Measurements from ENCODE around the gene KCNMB2.

The KCNMB2 gene

GRCh38 chr3:178802993-178803693 is 266.9 kb downstream of the KCNMB2 start:
- no peaks in the 10 kb centered on the region for H3K36me3 ChIP-seq (ENCODE audit: control insufficient read depth, insufficient read depth, low read length)
- no peak overlapping the region for H3K27ac ChIP-seq (ENCODE audit: low read depth, low read length)
- H3K27me3 ChIP-seq (ENCODE audit: control insufficient read depth, insufficient read depth, low read length), result no peaks in the 10 kb centered on the region
- H3K4me1 ChIP-seq (ENCODE audit: control insufficient read depth, insufficient read depth, low read length), result no peaks in the 10 kb centered on the region
- H3K4me3 ChIP-seq (ENCODE audit: low read length), result no peak overlapping the region
- no peak overlapping the region for H3K9ac ChIP-seq (ENCODE audit: low read length)

- Histone ChIP-seq H3K4me3 (ENCODE audit: low read length) (no peak overlapping the region), H3K4me1 (ENCODE audit: control insufficient read depth, insufficient read depth, low read length) (no peaks in the 10 kb centered on the region), H3K27ac (ENCODE audit: low read depth, low read length) (no peak overlapping the region), H3K27me3 (ENCODE audit: control insufficient read depth, insufficient read depth, low read length) (no peaks in the 10 kb centered on the region), H3K9ac (ENCODE audit: low read length) (no peak overlapping the region), H3K36me3 (ENCODE audit: control insufficient read depth, insufficient read depth, low read length) (no peaks in the 10 kb centered on the region)
Measured at GRCh38 chr3:178804606-178805005, 268.4 kb downstream of the KCNMB2 start.

- Histone ChIP-seq H3K27ac (ENCODE audit: low read depth, low read length) (no peak overlapping the region), H3K9ac (ENCODE audit: low read length) (no peak overlapping the region), H3K36me3 (ENCODE audit: control insufficient read depth, insufficient read depth, low read length) (no peaks in the 10 kb centered on the region), H3K4me1 (ENCODE audit: control insufficient read depth, insufficient read depth, low read length) (no peaks in the 10 kb centered on the region), H3K27me3 (ENCODE audit: control insufficient read depth, insufficient read depth, low read length) (no peaks in the 10 kb centered on the region), H3K4me3 (ENCODE audit: low read length) (no peak overlapping the region)
Measured at GRCh38 chr3:178805741-178806140, 269.5 kb downstream of the KCNMB2 start.

- no peaks in the 10 kb centered on the region for H3K4me1 ChIP-seq (ENCODE audit: control insufficient read depth, insufficient read depth, low read length)
- H3K27ac ChIP-seq (ENCODE audit: low read depth, low read length), result no peak overlapping the region
- no peaks in the 10 kb centered on the region for H3K36me3 ChIP-seq (ENCODE audit: control insufficient read depth, insufficient read depth, low read length)
- no peak overlapping the region for H3K9ac ChIP-seq (ENCODE audit: low read length)
- H3K27me3 ChIP-seq (ENCODE audit: control insufficient read depth, insufficient read depth, low read length), result no peaks in the 10 kb centered on the region
- H3K4me3 ChIP-seq (ENCODE audit: low read length), result no peak overlapping the region
Measured at GRCh38 chr3:178806651-178807050, 270.4 kb downstream of the KCNMB2 start.

GRCh38 chr3:178807694-178808093 is 271.5 kb downstream of the KCNMB2 start:
- H3K4me3 ChIP-seq (ENCODE audit: low read length), result no peak overlapping the region
- H3K9ac ChIP-seq (ENCODE audit: low read length), result no peak overlapping the region
- no peaks in the 10 kb centered on the region for H3K4me1 ChIP-seq (ENCODE audit: control insufficient read depth, insufficient read depth, low read length)
- H3K27ac ChIP-seq (ENCODE audit: low read depth, low read length), result no peak overlapping the region
- no peaks in the 10 kb centered on the region for H3K27me3 ChIP-seq (ENCODE audit: control insufficient read depth, insufficient read depth, low read length)
- no peaks in the 10 kb centered on the region for H3K36me3 ChIP-seq (ENCODE audit: control insufficient read depth, insufficient read depth, low read length)

GRCh38 chr3:178808748-178809147 is 272.5 kb downstream of the KCNMB2 start:
- Histone ChIP-seq H3K27ac (ENCODE audit: low read depth, low read length) (no peak overlapping the region), H3K27me3 (ENCODE audit: control insufficient read depth, insufficient read depth, low read length) (no peaks in the 10 kb centered on the region), H3K9ac (ENCODE audit: low read length) (no peak overlapping the region), H3K4me1 (ENCODE audit: control insufficient read depth, insufficient read depth, low read length) (no peaks in the 10 kb centered on the region), H3K4me3 (ENCODE audit: low read length) (no peak overlapping the region), H3K36me3 (ENCODE audit: control insufficient read depth, insufficient read depth, low read length) (no peaks in the 10 kb centered on the region)

GRCh38 chr3:178810181-178810580 is 273.9 kb downstream of the KCNMB2 start:
- Histone ChIP-seq H3K27me3 (ENCODE audit: control insufficient read depth, insufficient read depth, low read length) (no peaks in the 10 kb centered on the region), H3K4me1 (ENCODE audit: control insufficient read depth, insufficient read depth, low read length) (no peaks in the 10 kb centered on the region), H3K36me3 (ENCODE audit: control insufficient read depth, insufficient read depth, low read length) (no peaks in the 10 kb centered on the region), H3K9ac (ENCODE audit: low read length) (no peak overlapping the region), H3K4me3 (ENCODE audit: low read length) (no peak overlapping the region), H3K27ac (ENCODE audit: low read depth, low read length) (no peak overlapping the region)

GRCh38 chr3:178822722-178823121 is 286.5 kb downstream of the KCNMB2 start:
- H3K9ac ChIP-seq (ENCODE audit: low read length), result no peak overlapping the region
- no peak overlapping the region for H3K4me3 ChIP-seq (ENCODE audit: low read length)
- H3K36me3 ChIP-seq (ENCODE audit: control insufficient read depth, insufficient read depth, low read length), result no peaks in the 10 kb centered on the region
- peak overlapping the region; percentile 24 for H3K27ac ChIP-seq (ENCODE audit: low read depth, low read length)
- peaks cover 8% of the 10 kb centered on the region for H3K4me1 ChIP-seq (ENCODE audit: control insufficient read depth, insufficient read depth, low read length)
- no peaks in the 10 kb centered on the region for H3K27me3 ChIP-seq (ENCODE audit: control insufficient read depth, insufficient read depth, low read length)

- Histone ChIP-seq H3K9ac (ENCODE audit: low read length) (no peak overlapping the region), H3K27me3 (ENCODE audit: control insufficient read depth, insufficient read depth, low read length) (no peaks in the 10 kb centered on the region), H3K4me3 (ENCODE audit: low read length) (no peak overlapping the region), H3K4me1 (ENCODE audit: control insufficient read depth, insufficient read depth, low read length) (peaks cover 8% of the 10 kb centered on the region), H3K36me3 (ENCODE audit: control insufficient read depth, insufficient read depth, low read length) (no peaks in the 10 kb centered on the region), H3K27ac (ENCODE audit: low read depth, low read length) (peak overlapping the region; percentile 24)
Measured at GRCh38 chr3:178823150-178823549, 286.9 kb downstream of the KCNMB2 start.

- H3K36me3 ChIP-seq (ENCODE audit: control insufficient read depth, insufficient read depth, low read length), result no peaks in the 10 kb centered on the region
- H3K9ac ChIP-seq (ENCODE audit: low read length), result no peak overlapping the region
- no peaks in the 10 kb centered on the region for H3K27me3 ChIP-seq (ENCODE audit: control insufficient read depth, insufficient read depth, low read length)
- peaks cover 8% of the 10 kb centered on the region for H3K4me1 ChIP-seq (ENCODE audit: control insufficient read depth, insufficient read depth, low read length)
- no peak overlapping the region for H3K4me3 ChIP-seq (ENCODE audit: low read length)
- H3K27ac ChIP-seq (ENCODE audit: low read depth, low read length), result no peak overlapping the region
Measured at GRCh38 chr3:178823591-178824246, 287.5 kb downstream of the KCNMB2 start.

GRCh38 chr3:178826435-178827123 is 290.3 kb downstream of the KCNMB2 start:
- Histone ChIP-seq H3K36me3 (ENCODE audit: control insufficient read depth, insufficient read depth, low read length) (no peaks in the 10 kb centered on the region), H3K27me3 (ENCODE audit: control insufficient read depth, insufficient read depth, low read length) (no peaks in the 10 kb centered on the region), H3K27ac (ENCODE audit: low read depth, low read length) (no peak overlapping the region), H3K4me3 (ENCODE audit: low read length) (no peak overlapping the region), H3K4me1 (ENCODE audit: control insufficient read depth, insufficient read depth, low read length) (peaks cover 8% of the 10 kb centered on the region), H3K9ac (ENCODE audit: low read length) (no peak overlapping the region)

GRCh38 chr3:178827285-178827856 is 291.1 kb downstream of the KCNMB2 start:
- H3K4me3 ChIP-seq (ENCODE audit: low read length), result no peak overlapping the region
- peaks cover 8% of the 10 kb centered on the region for H3K4me1 ChIP-seq (ENCODE audit: control insufficient read depth, insufficient read depth, low read length)
- H3K9ac ChIP-seq (ENCODE audit: low read length), result no peak overlapping the region
- H3K27ac ChIP-seq (ENCODE audit: low read depth, low read length), result no peak overlapping the region
- no peaks in the 10 kb centered on the region for H3K36me3 ChIP-seq (ENCODE audit: control insufficient read depth, insufficient read depth, low read length)
- no peaks in the 10 kb centered on the region for H3K27me3 ChIP-seq (ENCODE audit: control insufficient read depth, insufficient read depth, low read length)

All from rectal smooth muscle tissue (tissue), 1 donor.